Posterior vena cava (tissue), 2 donors: ENCODE data around the gene PHF19. TPM values are rescaled to one million over a fixed set of nuclear protein-coding genes. Genes with fewer than 3 reads are reported as not detected.

Experiments
- DNase-seq: peaks from one replicate; pipeline ENCODE4 v3.0.0-alpha.2; 2020; ENCODE audit warnings: low spot score
- intact Hi-C, 2 donors: fragments of 100-400 bp; cut with DNase I; formaldehyde crosslinking; loops; one replicate each; pipeline versions ENCODE4 v1.14.1 to v1.14.2; 2022 to 2023
- total RNA-seq, 2 donors: library from RNA; stranded (reverse); fragmentation: NEBNext Ultra II Directional; extraction: Animal tissue kit (Norgen Biotek cat#: 25700); gene quantifications; one replicate each; pipeline ENCODE4 v1.2.1, GENCODE V29; 2021
- donor health status: DM: yes; HTN: yes; CAD: no.
- donor health status: DM: yes; HTN: yes; CAD: no.

PHF19 gene
- total RNA-seq, 2 donors from 2014 or later: 30.8 to 40.2 TPM

- intact Hi-C loops: no loop called here
- no peak for DNase-seq
Observed at GRCh38 chr9:120895951-120896350, 19.0 kb upstream of the PHF19 start.

GRCh38 chr9:120894321-120895148 is 17.5 kb upstream of the PHF19 start:
- peak; percentile 87 for DNase-seq
- intact Hi-C loops: no loop called here

- DNase-seq: no peak
- intact Hi-C loops: loop anchor here in 1 of 2 donors (2.0 kb wide), 1 partner anchor 15 kb away; no protein-coding TSS in a partner anchor
Observed at GRCh38 chr9:120893611-120894307, 16.8 kb upstream of the PHF19 start.

GRCh38 chr9:120892748-120893610 is 16.0 kb upstream of the PHF19 start:
- no peak for DNase-seq
- intact Hi-C loops: loop anchor here in 1 of 2 donors (2.0 kb wide), 1 partner anchor 14 kb away; no protein-coding TSS in a partner anchor

GRCh38 chr9:120891884-120892747 is 15.1 kb upstream of the PHF19 start:
- intact Hi-C loops: loop anchor here in 1 of 2 donors (2.0 kb wide), 1 partner anchor 13 kb away; no protein-coding TSS in a partner anchor
- DNase-seq: no peak

GRCh38 chr9:120891245-120891883 is 14.4 kb upstream of the PHF19 start:
- intact Hi-C loops: no loop called here
- DNase-seq: no peak

GRCh38 chr9:120890320-120891244 is 13.6 kb upstream of the PHF19 start:
- peak; percentile 90 for DNase-seq
- intact Hi-C loops: no loop called here

- no peak for DNase-seq
- intact Hi-C loops: no loop called here
Observed at GRCh38 chr9:120889606-120890271, 12.8 kb upstream of the PHF19 start.

- no peak for DNase-seq
- intact Hi-C loops: no loop called here
Observed at GRCh38 chr9:120888626-120889025, 11.6 kb upstream of the PHF19 start.

GRCh38 chr9:120886490-120886967 is 9.5 kb upstream of the PHF19 start:
- DNase-seq: peak; percentile 90

GRCh38 chr9:120885958-120886357 is 9.0 kb upstream of the PHF19 start:
- DNase-seq: no peak
- intact Hi-C loops: no loop called here

More at GRCh38 chr9:120886490-120886967, 9.5 kb upstream of the PHF19 start:
- intact Hi-C loops: no loop called here

GRCh38 chr9:120885457-120885856 is 8.5 kb upstream of the PHF19 start:
- intact Hi-C loops: no loop called here
- no peak for DNase-seq

GRCh38 chr9:120883608-120883996 is 6.6 kb upstream of the PHF19 start:
- no peak for DNase-seq
- intact Hi-C loops: no loop called here

GRCh38 chr9:120882935-120883607 is 6.1 kb upstream of the PHF19 start:
- no peak for DNase-seq
- intact Hi-C loops: no loop called here

GRCh38 chr9:120879446-120879845 is 2.5 kb upstream of the PHF19 start:
- intact Hi-C loops: loop anchor here (2.0 to 5.0 kb wide), 2 partner anchors 13 to 48 kb away; partner anchors contain the start of gene TRAF1 (in 1 of the 2)

More at GRCh38 chr9:120879446-120879845, 2.5 kb upstream of the PHF19 start:
- DNase-seq: no peak
